Measurements from ENCODE around the gene S100A2.
"Not testable (repeated sequence)": the region's sequence is repeated elsewhere in the genome, so short reads cannot be mapped to it uniquely, and the experiment has no call there.

The S100A2 gene

GRCh38 chr1:153588033-153588432 is 22.4 kb upstream of the S100A2 start:
- not testable (repeated sequence) for DNase-seq

GRCh38 chr1:153587314-153587713 is 21.7 kb upstream of the S100A2 start:
- no peak for DNase-seq

DNA sequence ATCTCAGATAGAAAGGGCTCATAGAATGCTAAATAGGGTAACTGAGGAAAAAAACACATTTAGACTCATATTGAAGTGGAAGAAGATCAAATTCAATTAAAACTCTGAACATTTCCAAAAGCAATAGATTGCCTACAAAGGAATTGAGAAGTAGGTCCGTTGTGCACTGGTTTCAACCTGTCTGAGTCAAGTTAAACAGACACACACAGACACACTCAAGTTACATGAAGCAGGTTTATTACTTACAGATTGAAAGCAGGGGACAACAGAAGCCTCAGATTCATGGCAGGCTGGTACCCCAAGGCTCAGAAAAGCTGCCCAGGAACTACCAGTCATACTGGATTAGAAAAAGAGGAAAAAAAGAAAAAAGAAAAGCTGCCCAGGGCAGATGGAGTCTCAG is 20.7 kb upstream of the S100A2 start:
- no peak for DNase-seq

GRCh38 chr1:153585006-153585405 is 19.4 kb upstream of the S100A2 start:
- DNase-seq: no peak

DNA sequence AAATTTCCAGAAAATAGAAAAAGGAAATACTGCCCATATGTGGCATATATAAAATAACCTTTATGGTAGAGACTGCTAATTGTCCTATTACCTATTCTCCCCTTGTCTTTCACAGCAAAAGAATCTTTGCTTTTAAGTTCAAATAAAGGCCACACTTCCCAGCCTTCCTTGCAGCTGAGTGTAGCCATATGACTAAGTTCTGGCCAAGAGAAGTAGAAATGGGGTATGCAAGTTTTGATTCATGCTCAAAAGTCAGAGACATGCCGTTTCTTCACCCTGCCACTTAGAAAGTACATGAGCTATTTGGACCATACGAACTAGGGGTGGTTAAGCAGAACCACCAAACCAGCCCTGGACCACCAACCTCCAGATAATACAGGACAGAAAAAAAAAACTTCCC is 18.3 kb upstream of the S100A2 start:
- DNase-seq: no peak

DNA sequence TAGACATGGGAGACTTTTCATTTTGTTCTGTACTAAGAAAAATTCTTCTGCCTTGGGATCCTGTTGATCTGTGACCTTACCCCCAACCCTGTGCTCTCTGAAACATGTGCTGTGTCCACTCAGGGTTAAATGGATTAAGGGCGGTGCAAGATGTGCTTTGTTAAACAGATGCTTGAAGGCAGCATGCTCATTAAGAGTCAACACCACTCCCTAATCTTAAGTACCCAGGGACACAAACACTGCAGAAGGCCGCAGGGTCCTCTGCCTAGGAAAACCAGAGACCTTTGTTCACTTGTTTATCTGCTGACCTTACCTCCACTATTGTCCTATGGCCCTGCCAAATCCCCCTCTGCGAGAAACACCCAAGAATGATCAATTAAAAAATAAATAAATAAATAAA is 17.9 kb upstream of the S100A2 start:
- DNase-seq: not testable (repeated sequence)

- not testable (repeated sequence) for DNase-seq
These were observed 17.2 kb upstream of the S100A2 start for GRCh38 chr1:153582836-153583235.

DNA sequence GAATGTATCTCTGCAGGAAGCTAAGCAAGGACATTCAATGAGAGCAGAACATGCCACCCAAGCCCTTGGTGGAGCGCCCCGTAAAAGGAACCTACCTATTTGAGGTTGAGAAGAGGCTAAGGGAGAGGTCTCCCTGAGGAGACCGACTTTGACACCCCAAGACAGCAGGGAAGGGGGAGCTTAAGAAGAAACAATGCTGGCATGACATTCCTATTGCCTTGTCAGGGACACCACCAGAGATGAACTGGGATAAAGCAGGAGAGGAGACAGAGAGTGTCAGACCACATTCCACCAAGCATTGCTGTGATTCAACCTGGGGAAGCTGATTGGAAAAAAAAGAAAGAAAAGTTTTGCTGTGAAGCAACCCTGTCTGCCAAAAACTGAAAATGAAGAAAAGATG is 13.3 kb upstream of the S100A2 start:
- no peak for DNase-seq

DNA sequence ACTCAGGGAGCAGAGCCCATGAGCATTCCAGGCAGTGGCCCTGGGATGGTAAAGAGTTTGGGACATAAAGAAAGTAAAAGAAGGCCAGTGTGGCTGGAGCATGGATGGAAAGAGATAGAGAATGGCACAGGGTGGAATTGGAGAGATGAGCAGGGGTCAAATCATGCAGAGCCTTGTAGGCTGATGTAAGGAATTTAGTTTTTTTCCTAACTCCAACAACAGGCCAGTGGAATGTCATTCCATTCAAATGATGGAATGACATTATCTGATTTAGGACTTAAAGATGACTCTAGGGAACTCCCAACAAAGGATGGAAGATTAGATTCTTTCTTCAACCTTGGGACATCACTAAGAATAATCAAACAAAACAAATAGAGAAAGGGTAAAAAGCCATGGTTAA is 12.8 kb upstream of the S100A2 start:
- no peak for DNase-seq

- no peak for DNase-seq
These were observed 12.0 kb upstream of the S100A2 start for GRCh38 chr1:153577624-153578051.

- DNase-seq: no peak
These were observed 11.5 kb upstream of the S100A2 start for GRCh38 chr1:153577138-153577537.

DNA sequence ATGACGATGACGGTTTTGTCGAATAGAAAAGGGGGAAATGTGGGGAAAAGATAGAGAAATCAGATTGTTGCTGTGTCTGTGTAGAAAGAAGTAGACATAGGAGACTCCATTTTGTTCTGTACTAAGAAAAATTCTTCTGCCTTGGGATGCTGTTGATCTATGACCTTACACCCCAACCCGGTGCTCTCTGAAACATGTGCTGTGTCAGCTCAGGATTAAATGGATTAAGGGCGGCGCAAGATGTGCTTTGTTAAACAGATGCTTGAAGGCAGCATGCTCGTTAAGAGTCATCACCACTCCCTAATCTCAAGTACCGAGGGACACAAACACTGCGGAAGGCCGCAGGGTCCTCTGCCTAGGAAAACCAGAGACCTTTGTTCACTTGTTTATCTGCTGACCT is 9.9 kb upstream of the S100A2 start:
- not testable (repeated sequence) for DNase-seq

GRCh38 chr1:153575081-153575491 is 9.4 kb upstream of the S100A2 start:
- not testable (repeated sequence) for DNase-seq

DNA sequence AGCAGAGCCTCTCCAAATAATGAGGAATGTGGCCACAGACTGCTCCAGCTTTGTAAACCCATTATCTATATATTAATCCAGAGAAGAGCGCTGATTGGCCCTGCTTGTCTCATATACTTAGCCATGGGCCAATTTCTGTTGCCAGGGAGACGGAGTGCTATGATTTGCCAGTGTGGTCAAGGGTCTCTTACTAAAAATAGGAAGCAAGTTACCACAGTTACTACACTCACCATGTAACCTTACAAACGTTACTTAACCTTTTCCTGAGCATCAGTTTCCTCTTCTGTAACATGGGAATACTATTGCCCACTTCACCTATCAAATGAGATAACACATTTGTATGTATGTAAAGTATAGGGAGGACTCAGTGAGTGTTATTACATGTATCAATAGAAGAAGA is 7.7 kb upstream of the S100A2 start:
- DNase-seq: no peak

DNA sequence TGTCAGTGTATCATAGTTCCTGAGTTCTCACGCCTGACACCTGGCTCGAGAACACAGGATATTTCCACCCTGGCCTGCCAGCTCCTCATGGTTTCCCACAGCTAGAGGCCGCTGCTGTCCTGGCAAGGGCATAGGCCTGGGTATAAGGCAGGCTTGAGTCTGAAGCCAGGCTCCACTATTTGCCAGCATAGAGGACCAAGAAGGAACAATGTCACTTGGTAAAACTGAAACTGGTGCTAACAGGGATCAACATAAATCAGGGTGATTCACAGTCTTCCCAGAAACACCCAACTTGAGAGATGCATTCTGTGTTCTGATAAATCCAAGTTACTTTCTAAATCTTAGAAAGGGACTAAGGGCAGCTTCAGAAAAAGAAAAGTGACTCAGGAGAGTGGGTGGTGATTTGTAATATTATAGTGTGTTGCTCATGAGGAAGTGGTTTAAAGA is 6.9 kb upstream of the S100A2 start:
- peak; percentile 70 for DNase-seq

- no peak for DNase-seq
These were observed 6.1 kb upstream of the S100A2 start for GRCh38 chr1:153571706-153572105.

DNA sequence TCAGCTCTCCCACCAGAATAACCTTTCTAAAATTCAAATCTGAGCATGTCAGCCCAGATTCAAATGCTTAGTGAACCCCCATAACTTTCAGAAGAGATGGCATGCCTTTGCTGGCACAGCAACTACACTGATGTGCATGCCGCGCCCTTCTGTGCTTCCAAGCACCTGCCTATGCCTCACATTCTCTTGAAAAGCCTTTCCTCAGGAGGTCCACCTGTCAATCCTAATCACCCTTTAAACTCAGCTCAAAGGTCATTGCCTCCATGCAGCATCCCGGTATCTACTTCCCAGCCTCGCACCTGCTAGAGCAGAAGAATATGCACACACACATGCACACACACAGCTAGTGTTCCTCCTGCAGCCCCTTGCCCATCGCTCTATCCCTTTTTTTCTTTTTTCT is 5.2 kb upstream of the S100A2 start:
- no peak for DNase-seq

GRCh38 chr1:153569465-153569864 is 3.8 kb upstream of the S100A2 start:
- no peak for DNase-seq

- DNase-seq: peak; percentile 71
These were observed 2.9 kb upstream of the S100A2 start for GRCh38 chr1:153568367-153569099.

DNA sequence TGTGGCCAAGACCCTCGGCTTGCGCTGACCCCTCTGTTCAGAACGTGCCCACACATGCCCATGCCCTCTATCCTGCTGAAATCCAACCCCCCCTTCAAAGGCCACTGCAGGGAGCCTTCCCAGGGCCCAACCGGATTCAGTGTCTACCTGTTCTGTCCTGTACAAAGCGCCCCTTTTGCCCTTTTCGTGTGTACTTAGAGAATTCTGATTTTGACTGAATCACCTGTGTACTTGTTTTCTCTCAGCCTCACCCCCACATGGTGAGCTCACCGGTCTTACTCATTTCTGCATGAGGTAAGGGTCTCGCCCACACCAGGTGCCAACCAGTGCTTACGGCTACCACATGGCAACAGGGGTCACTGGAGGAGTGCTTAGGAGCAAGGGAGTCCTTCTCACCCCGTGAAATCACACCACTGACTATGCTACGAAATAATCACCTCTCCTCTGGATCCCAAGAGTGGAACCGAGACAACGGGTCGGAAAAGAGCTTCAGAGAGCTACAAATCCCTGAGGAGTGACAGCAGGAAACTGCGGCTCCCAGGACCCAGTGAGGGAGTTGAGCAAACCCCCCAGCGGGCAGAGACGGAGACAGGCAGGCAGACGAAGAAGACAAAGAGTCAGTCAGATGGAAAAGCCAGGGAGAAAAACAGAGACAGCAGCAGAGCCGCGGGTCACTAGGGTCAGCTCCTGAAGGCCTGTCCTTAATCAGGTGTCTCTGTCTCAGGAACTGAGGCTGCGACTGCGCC is 2.1 kb upstream of the S100A2 start:
- no peak for DNase-seq

- peak; percentile 3 for DNase-seq
These were observed 1.0 kb upstream of the S100A2 start for GRCh38 chr1:153566414-153567371.

- DNase-seq: no peak
These were observed 1.7 kb downstream of the S100A2 start for GRCh38 chr1:153563991-153564390.

GRCh38 chr1:153563483-153563901 is 2.2 kb downstream of the S100A2 start:
- DNase-seq: no peak
